Mesenchymal stem cell (in vitro differentiated cells and primary cell): ENCODE data around the gene NGF.
A peak's percentile ranks its signal among the peaks of the same experiment; 100 is the strongest.

Source experiments
- DNase-seq: peaks from one replicate; pipeline ENCODE4 v3.0.0-alpha.2; 2013
- H2AFZ ChIP-seq: one replicate; pipeline ENCODE4 v1.6.1; 2013; ENCODE audit warnings: low read depth, mild to moderate bottlenecking, control low read depth, inconsistent platforms, low read length, moderate library complexity
- H2AK5ac ChIP-seq: 2 replicates; pipeline ENCODE4 v1.6.1; 2013; ENCODE audit warnings: low read length, moderate library complexity, mild to moderate bottlenecking, inconsistent platforms; ENCODE audit not compliant: severe bottlenecking
- H2BK120ac ChIP-seq: one replicate; pipeline ENCODE4 v1.6.1; 2013; ENCODE audit warnings: low read depth, mild to moderate bottlenecking, inconsistent platforms, low read length, moderate library complexity
- H2BK12ac ChIP-seq, 2 experiments: one replicate each; pipeline ENCODE4 v1.6.1; 2013; ENCODE audit warnings: inconsistent platforms in 2 of 2, low read length in 2 of 2, mild to moderate bottlenecking in 2 of 2, moderate library complexity in 2 of 2, control low read depth in 1 of 2
- H2BK15ac ChIP-seq: one replicate; pipeline ENCODE4 v1.6.1; 2013; ENCODE audit warnings: mild to moderate bottlenecking, low read depth, inconsistent platforms; ENCODE audit not compliant: poor library complexity, severe bottlenecking
- H2BK5ac ChIP-seq: 2 replicates; pipeline ENCODE4 v1.6.1; 2013; ENCODE audit warnings: low read depth, mild to moderate bottlenecking, low read length, control low read depth, inconsistent platforms; ENCODE audit not compliant: poor library complexity, severe bottlenecking
- H3K14ac ChIP-seq, 2 experiments: one replicate each; pipeline ENCODE4 v1.6.1; 2013; ENCODE audit warnings: inconsistent platforms in 2 of 2, low read length in 2 of 2, control low read depth in 1 of 2, mild to moderate bottlenecking in 1 of 2, moderate library complexity in 1 of 2
- H3K18ac ChIP-seq, 2 experiments: one replicate each; pipeline ENCODE4 v1.6.1; 2013; ENCODE audit warnings: inconsistent platforms in 2 of 2, low read length in 2 of 2, control low read depth in 1 of 2, low read depth in 1 of 2, mild to moderate bottlenecking in 1 of 2
- H3K23ac ChIP-seq, 2 experiments: one replicate each; pipeline ENCODE4 v1.6.1; 2013; ENCODE audit warnings: inconsistent platforms in 2 of 2, low read length in 2 of 2, mild to moderate bottlenecking in 2 of 2, moderate library complexity in 2 of 2, control low read depth in 1 of 2
- H3K27ac ChIP-seq: 2 replicates; pipeline ENCODE4 v1.5.1; 2013; ENCODE audit warnings: mild to moderate bottlenecking, moderate library complexity, low read length, control low read depth, inconsistent platforms; ENCODE audit not compliant: poor library complexity, severe bottlenecking
- H3K27me3 ChIP-seq, 2 experiments: 2 replicates each; pipeline versions ENCODE4 v1.6.1 to v1.7.0; 2013; ENCODE audit warnings: low read length in 2 of 2, mild to moderate bottlenecking in 2 of 2, moderate library complexity in 2 of 2, control low read depth in 1 of 2, inconsistent platforms in 1 of 2; ENCODE audit not compliant: control insufficient read depth in 1 of 2, insufficient read depth in 1 of 2
- H3K36me3 ChIP-seq, 2 experiments: 2 replicates each; pipeline versions ENCODE4 v1.6.1 to v1.7.0; 2013; ENCODE audit warnings: low read length in 2 of 2, control low read depth in 1 of 2, inconsistent platforms in 1 of 2, low read depth in 1 of 2, mild to moderate bottlenecking in 1 of 2; ENCODE audit not compliant: insufficient read depth in 2 of 2, control insufficient read depth in 1 of 2
- H3K4ac ChIP-seq, 2 experiments: one replicate each; pipeline ENCODE4 v1.6.1; 2013; ENCODE audit warnings: inconsistent platforms in 2 of 2, low read length in 2 of 2, mild to moderate bottlenecking in 2 of 2, moderate library complexity in 2 of 2, control low read depth in 1 of 2, low read depth in 1 of 2
- H3K4me1 ChIP-seq: 2 replicates; pipeline ENCODE4 v1.6.1; 2013; ENCODE audit warnings: low read depth, low read length, control low read depth; ENCODE audit not compliant: control insufficient read depth, insufficient read depth
- H3K4me2 ChIP-seq: 2 replicates; pipeline ENCODE4 v1.6.1; 2013; ENCODE audit warnings: low read length, mild to moderate bottlenecking, inconsistent platforms; ENCODE audit not compliant: poor library complexity, severe bottlenecking
- H3K4me3 ChIP-seq, 2 experiments: 2 replicates each; pipeline versions ENCODE4 v1.5.1 to v1.7.0; 2013; ENCODE audit warnings: low read length in 2 of 2, mild to moderate bottlenecking in 2 of 2, control low read depth in 1 of 2, low read depth in 1 of 2; ENCODE audit not compliant: insufficient read depth in 1 of 2
- H3K79me1 ChIP-seq: replicated peaks from 2 replicates; pipeline ENCODE4 v1.6.1; 2013; ENCODE audit warnings: mild to moderate bottlenecking, control low read depth, low read length, inconsistent platforms; ENCODE audit not compliant: poor library complexity, severe bottlenecking
- H3K9ac ChIP-seq: 2 replicates; pipeline ENCODE4 v1.7.0; 2013; ENCODE audit warnings: mild to moderate bottlenecking, low read length, moderate library complexity
- H3K9me3 ChIP-seq: 2 replicates; pipeline ENCODE4 v1.7.0; 2013; ENCODE audit warnings: mild to moderate bottlenecking, low read length; ENCODE audit not compliant: control insufficient read depth
- H4K8ac ChIP-seq: one replicate; pipeline ENCODE4 v1.6.1; 2013; ENCODE audit warnings: inconsistent platforms, mild to moderate bottlenecking, low read length, moderate library complexity
- H4K91ac ChIP-seq: one replicate; pipeline ENCODE4 v1.6.1; 2013; ENCODE audit warnings: mild to moderate bottlenecking, low read length, inconsistent platforms
- WGBS: methylation state at CpG from one replicate; pipeline ENCODE4 v1.1.7; 2013; ENCODE audit warnings: mixed read lengths; 5-methylcytosine and 5-hydroxymethylcytosine counted together

Gene NGF

GRCh38 chr1:115239426-115239825, 98.6 kb downstream of the NGF start:
- H3K4ac ChIP-seq, result no peak overlapping the region
- H3K4me3 ChIP-seq, result no peak overlapping the region
- no peak overlapping the region for H2BK12ac ChIP-seq
- H3K27ac ChIP-seq, result no peak overlapping the region
- no peaks in the 10 kb centered on the region for H3K27me3 ChIP-seq
- 95% methylated on average over 1 of the region's 1 CpG for WGBS
- peaks cover 4% of the 10 kb centered on the region for H3K4me1 ChIP-seq
- no peak overlapping the region for H2BK120ac ChIP-seq
- H2AK5ac ChIP-seq, result no peak overlapping the region
- H2AFZ ChIP-seq, result no peak overlapping the region
- H3K79me1 ChIP-seq, result no peaks in the 10 kb centered on the region
- H3K9ac ChIP-seq, result peak overlapping the region; percentile 50
- H4K91ac ChIP-seq, result no peak overlapping the region
- no peak overlapping the region for H2BK15ac ChIP-seq
- H3K23ac ChIP-seq, result no peak overlapping the region
- H3K36me3 ChIP-seq, result no peaks in the 10 kb centered on the region
- DNase-seq, result no peak
- H4K8ac ChIP-seq, result no peak overlapping the region
- no peak overlapping the region for H2BK5ac ChIP-seq
- H3K4me2 ChIP-seq, result no peak overlapping the region
- peaks cover 11% of the 10 kb centered on the region for H3K9me3 ChIP-seq
- H3K14ac ChIP-seq, result no peak overlapping the region
- H3K18ac ChIP-seq, result no peak overlapping the region

GRCh38 chr1:115239148-115239422, 99.0 kb downstream of the NGF start:
- H3K27ac ChIP-seq, result no peak overlapping the region
- H3K27me3 ChIP-seq, result no peaks in the 10 kb centered on the region
- H3K36me3 ChIP-seq, result no peaks in the 10 kb centered on the region
- no peak overlapping the region for H2AFZ ChIP-seq
- no peak overlapping the region for H3K4me2 ChIP-seq
- peaks cover 8% of the 10 kb centered on the region for H3K9me3 ChIP-seq
- no peak overlapping the region for H2BK5ac ChIP-seq
- no peak overlapping the region for H4K91ac ChIP-seq
- H3K4ac ChIP-seq, result no peak overlapping the region
- H2AK5ac ChIP-seq, result no peak overlapping the region
- no peak overlapping the region for H3K4me3 ChIP-seq
- no peak overlapping the region for H2BK15ac ChIP-seq
- peak overlapping the region; percentile 50 for H3K9ac ChIP-seq
- DNase-seq, result no peak
- no peak overlapping the region for H4K8ac ChIP-seq
- H3K14ac ChIP-seq, result no peak overlapping the region
- H3K23ac ChIP-seq, result no peak overlapping the region
- peaks cover 4% of the 10 kb centered on the region for H3K4me1 ChIP-seq
- H3K18ac ChIP-seq, result no peak overlapping the region
- no peak overlapping the region for H2BK12ac ChIP-seq
- H3K79me1 ChIP-seq, result no peaks in the 10 kb centered on the region
- no peak overlapping the region for H2BK120ac ChIP-seq

- no peak overlapping the region for H3K18ac ChIP-seq
- no peak overlapping the region for H2AFZ ChIP-seq
- H3K27ac ChIP-seq, result no peak overlapping the region
- no peak overlapping the region for H4K8ac ChIP-seq
- H3K4me3 ChIP-seq, result no peak overlapping the region
- H2BK5ac ChIP-seq, result no peak overlapping the region
- H3K9me3 ChIP-seq, result peaks cover 7% of the 10 kb centered on the region
- no peak overlapping the region for H3K23ac ChIP-seq
- H3K27me3 ChIP-seq, result no peaks in the 10 kb centered on the region
- peaks cover 4% of the 10 kb centered on the region for H3K4me1 ChIP-seq
- H3K9ac ChIP-seq, result peak overlapping the region; percentile 50
- WGBS, result 97% methylated on average over 4 of the region's 5 CpGs
- no peak overlapping the region for H2AK5ac ChIP-seq
- no peak overlapping the region for H2BK120ac ChIP-seq
- H3K4ac ChIP-seq, result no peak overlapping the region
- H2BK12ac ChIP-seq, result no peak overlapping the region
- no peak overlapping the region for H2BK15ac ChIP-seq
- no peak overlapping the region for H4K91ac ChIP-seq
- DNase-seq, result no peak
- H3K14ac ChIP-seq, result no peak overlapping the region
- no peaks in the 10 kb centered on the region for H3K36me3 ChIP-seq
- no peaks in the 10 kb centered on the region for H3K79me1 ChIP-seq
- H3K4me2 ChIP-seq, result no peak overlapping the region
Observed at GRCh38 chr1:115238336-115239147, 99.5 kb downstream of the NGF start.

DNA sequence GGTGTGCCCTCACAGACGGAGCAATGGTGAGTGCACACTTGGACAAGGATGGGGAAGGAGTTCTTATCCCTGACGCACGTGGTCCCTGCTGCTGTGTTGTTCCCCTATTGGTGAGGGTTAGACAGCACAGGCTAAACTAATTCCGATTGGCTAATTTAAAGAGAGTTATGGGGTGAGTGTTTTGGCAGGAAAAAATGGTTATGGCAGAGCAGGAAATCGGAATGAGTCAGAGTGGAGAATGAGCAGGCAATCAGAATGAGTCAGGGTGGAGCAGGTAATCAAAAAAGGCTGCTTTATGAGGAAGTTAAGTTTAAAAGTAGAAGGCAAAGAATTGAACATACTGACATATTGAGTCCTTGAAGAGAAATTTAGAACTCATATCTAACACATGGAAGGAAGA, 100.5 kb downstream of the NGF start:
- DNase-seq, result no peak
- H3K27me3 ChIP-seq, result no peaks in the 10 kb centered on the region
- no peak overlapping the region for H4K8ac ChIP-seq
- H3K18ac ChIP-seq, result no peak overlapping the region
- H3K36me3 ChIP-seq, result no peaks in the 10 kb centered on the region
- H2AK5ac ChIP-seq, result no peak overlapping the region
- no peak overlapping the region for H2BK5ac ChIP-seq
- H3K4ac ChIP-seq, result no peak overlapping the region
- H4K91ac ChIP-seq, result no peak overlapping the region
- no peak overlapping the region for H2AFZ ChIP-seq
- peaks cover 7% of the 10 kb centered on the region for H3K9me3 ChIP-seq
- H3K27ac ChIP-seq, result no peak overlapping the region
- peak overlapping the region in 1 of 2 experiments; percentile 11 for H3K4me3 ChIP-seq
- peaks cover 4% of the 10 kb centered on the region for H3K4me1 ChIP-seq
- no peak overlapping the region for H3K23ac ChIP-seq
- 96% methylated on average over 5 of the region's 5 CpGs for WGBS
- no peaks in the 10 kb centered on the region for H3K79me1 ChIP-seq
- H2BK120ac ChIP-seq, result no peak overlapping the region
- no peak overlapping the region for H3K4me2 ChIP-seq
- H2BK15ac ChIP-seq, result no peak overlapping the region
- no peak overlapping the region for H3K14ac ChIP-seq
- no peak overlapping the region for H2BK12ac ChIP-seq
- H3K9ac ChIP-seq, result no peak overlapping the region
